ENCODE results near the gene RAB5B.
A peak's percentile ranks its signal among the peaks of the same experiment; 100 is the strongest.

Gene RAB5B, protein sequence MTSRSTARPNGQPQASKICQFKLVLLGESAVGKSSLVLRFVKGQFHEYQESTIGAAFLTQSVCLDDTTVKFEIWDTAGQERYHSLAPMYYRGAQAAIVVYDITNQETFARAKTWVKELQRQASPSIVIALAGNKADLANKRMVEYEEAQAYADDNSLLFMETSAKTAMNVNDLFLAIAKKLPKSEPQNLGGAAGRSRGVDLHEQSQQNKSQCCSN

DNA sequence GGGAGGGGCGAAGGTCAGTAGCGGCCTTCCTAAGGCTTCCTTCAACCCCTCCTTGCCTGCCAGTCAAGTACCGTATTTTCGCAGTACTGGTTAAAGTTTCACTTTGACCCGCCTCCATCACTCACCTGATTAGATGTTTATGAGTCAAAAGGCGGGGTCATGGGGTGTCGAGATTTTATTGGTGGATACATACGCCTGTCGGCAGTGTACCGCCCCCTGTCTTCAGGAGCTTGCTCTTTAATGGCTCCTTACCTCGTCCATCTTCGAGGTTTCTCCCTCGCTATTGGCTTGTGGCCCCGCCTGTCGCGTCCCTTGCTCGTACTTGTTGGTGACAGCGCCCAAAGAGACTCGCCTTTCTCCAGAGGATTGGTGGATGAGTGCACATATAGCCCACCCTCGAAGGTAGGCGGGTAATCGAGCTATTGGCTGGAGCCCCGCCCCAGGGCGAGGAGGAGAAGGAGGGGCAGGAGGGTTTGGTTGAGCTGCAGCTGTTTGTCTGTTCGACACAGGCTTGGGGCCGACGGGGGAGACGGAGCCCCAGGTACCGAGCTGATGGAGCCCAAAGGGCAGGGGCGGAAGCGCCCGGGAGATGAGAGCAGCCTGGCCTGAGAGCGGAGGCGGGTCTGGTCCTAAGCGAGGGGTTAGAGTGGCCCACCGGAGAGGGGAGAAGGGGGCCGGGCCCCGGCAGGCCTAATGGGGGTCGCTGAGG lies at the start of gene RAB5B:
RAB5B (plus strand) TSS at position 480 of the 709 bp plus-strand sequence. CDS start 12,883 bp downstream, outside the sequence.
- DNase-seq (ENCODE audit: insufficient read length, low spot score) (peak; percentile 84), FAIRE-seq (peak; percentile 96)
- TF ChIP-seq POLR2A (IDR thresholded peaks at IDR 0.05; ENCODE audit: low read depth, low read length), result peak; percentile 67

DNA sequence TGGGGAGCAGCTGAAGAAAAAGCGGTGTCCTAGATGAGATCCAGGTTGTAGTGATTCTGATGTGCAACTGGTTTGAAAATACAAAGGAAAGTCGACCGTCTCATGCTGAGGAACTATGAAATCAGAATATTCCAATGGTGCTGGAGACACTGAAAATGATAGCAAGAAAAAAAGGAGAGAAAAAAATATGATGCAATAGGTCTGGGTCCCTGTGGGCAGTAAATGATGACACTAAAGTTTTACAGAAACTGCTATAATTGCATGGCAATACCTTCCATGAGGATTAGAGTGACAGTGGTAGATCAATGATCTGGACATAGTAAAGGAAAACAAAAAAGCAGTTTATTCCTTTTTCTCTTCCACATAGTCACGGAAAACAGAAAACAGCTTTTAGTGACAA lies 48.5 kb upstream of the RAB5B start:
- no peak for TF ChIP-seq POLR2A (IDR thresholded peaks at IDR 0.05; ENCODE audit: low read depth, low read length)
- FAIRE-seq, result no peak
- DNase-seq (ENCODE audit: insufficient read length, low spot score), result no peak

DNA sequence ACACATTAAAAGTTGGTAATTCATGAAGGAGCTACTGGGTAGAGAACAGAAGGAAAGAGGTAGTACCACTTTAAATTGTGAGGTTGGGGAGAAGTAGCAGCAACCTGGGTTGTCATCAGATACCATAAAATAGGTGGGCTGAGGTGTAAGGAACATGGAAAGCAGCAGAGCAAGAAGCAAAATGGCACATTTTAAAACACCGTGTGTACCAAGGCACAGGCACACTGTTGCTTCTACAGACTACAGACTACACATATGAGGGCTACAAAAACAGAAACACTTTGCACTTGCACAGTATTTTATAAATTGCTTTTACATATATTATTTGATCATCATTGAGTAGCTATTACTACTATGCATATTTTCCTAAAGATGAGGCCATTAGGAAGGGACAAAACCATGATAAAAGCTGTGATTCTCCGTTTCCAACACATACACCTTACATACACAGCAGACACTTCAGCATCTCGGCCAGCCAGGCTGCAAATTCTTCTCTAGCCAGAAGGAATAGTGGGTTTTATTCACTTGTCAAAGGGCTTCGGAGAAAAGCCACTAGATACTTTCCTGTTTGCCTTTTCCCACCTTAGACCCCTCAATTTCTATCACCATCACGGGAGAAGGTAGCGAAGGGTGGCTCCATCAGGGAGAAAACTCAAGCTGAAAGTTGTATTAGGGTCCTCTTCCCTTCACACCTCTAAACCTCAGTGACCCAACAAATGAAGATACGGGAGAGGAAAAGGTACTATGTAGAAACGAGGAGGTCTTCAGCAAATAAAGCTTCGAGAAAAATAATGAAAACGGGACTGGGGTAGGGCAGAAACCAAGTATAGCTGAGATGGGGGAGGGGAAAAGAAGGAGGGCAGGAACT lies 47.8 kb upstream of the RAB5B start:
- FAIRE-seq (no peak), DNase-seq (ENCODE audit: insufficient read length, low spot score) (no peak)
- TF ChIP-seq POLR2A (IDR thresholded peaks at IDR 0.05; ENCODE audit: low read depth, low read length), result no peak

DNA sequence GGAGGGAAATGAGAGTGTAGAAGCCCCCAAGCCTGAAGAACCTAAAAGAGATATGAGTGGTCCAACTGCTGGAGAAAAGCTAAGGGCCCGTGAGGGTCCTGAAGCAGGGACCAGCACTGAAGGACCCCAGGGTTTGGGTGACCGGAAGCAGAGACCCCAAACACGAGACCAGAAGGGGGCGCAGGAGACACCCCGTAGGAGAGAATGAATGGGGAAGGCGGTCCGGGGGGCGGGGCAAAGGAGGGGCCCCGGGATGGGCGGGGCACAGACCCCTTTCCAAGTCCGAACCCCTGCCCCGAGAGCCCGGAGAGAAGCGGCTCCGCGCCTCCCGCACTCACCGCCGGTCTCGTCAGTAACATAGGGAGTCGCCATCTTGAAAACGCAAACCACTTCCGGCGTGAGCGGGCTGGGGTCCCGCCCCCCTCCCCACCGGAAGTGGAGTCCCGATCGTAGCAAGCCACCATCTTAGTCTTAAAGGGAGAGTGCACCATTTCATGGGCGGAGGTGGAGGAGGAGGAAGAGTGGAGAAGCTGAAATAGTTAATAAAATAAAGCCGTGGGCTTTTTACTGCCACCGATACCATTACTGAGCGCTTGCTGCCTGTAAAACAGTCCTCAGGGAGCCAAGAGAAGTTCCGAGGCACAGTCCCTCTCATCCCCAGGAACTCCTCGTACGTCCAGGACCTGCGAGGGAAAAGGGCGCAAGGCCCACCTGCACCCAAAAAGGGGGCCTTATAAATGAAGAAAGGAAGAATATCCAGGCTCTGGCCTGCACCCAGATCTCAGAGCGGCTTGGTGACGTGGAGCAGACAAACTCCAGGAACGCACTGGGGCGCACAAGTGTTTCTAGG lies 46.9 kb upstream of the RAB5B start:
- peak; percentile 55 for FAIRE-seq
- TF ChIP-seq POLR2A (IDR thresholded peaks at IDR 0.05; ENCODE audit: low read depth, low read length), result peak; percentile 51

DNA sequence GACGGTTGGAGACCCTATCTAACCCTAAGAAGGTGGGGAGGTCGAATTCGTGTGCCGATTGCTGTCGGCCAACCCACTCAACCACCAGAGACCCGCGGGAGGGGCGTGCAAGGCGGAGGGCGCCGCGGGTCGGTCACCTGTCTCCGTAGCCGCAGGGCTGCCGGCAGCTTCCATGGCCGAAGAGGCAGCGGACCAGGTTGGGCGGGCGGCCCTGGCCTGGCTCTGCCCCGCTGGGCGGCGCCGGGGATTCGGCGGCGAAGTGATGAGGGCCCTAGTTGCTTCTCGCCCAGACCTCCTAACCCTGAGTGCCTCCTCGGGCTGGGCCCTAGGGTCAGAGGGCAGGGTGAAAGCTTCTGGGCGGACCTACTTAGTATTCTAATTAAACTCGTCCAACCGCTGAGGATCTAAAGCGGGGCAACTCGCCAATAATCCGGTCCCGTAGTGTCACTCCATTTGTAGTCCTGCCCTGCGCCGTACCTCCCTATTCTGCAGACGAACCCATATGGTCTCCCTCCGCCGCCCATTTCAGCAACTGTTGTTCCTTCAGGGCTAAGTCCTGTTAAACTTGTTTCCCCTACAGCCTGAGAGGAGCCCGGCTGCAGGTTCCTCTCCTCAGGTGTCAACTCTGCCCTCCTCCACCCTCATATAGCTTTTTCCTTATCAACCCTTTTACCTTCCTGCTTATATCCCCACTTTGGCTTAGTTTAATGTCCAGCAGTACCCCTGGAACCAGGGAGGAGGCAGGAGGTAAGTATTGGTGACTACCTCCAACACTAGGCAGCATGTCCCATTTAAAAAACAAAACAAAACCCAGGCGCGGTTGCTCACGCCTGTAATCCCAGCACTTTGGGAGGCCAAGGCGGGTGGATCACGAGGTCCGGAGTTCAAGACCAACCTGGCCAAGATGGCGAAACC lies 46.0 kb upstream of the RAB5B start, which contains the start of gene PYM1:
PYM1 (minus strand) TSS at position 307 of the 915 bp plus-strand sequence; CDS start at position 174, 133 bp downstream.
- FAIRE-seq (no peak), DNase-seq (ENCODE audit: insufficient read length, low spot score) (peak; percentile 39)
- peak; percentile 48 for TF ChIP-seq POLR2A (IDR thresholded peaks at IDR 0.05; ENCODE audit: low read depth, low read length)

More for the DNA sequence above, 46.9 kb upstream of the RAB5B start:
- peak; percentile 81 for DNase-seq (ENCODE audit: insufficient read length, low spot score)

DNA sequence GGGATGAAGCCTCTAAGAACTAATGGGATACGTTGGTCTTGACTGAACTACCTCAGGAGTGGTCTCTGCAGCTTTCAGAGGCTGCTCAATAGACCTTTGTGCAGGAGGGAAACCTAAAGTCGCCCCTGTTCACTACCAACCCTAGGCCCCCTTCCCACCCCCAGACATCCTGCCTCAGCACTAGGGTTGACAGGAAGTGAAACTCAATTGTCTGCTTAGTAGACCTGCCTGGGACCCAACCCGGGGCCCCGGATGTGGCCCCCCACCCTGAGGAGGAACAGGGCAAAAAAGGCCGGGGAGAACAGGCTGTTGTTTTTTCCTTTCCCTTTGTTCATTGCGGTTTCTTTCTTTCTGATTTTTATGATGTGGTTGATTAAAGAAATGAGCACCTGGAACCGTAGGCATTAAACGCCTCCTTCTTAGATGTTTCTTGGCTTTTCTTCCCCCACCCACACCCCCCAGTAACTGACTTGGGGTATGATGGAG lies 44.5 kb upstream of the RAB5B start:
- TF ChIP-seq POLR2A (IDR thresholded peaks at IDR 0.05; ENCODE audit: low read depth, low read length), result no peak
- DNase-seq (ENCODE audit: insufficient read length, low spot score), result no peak
- no peak for FAIRE-seq

DNA sequence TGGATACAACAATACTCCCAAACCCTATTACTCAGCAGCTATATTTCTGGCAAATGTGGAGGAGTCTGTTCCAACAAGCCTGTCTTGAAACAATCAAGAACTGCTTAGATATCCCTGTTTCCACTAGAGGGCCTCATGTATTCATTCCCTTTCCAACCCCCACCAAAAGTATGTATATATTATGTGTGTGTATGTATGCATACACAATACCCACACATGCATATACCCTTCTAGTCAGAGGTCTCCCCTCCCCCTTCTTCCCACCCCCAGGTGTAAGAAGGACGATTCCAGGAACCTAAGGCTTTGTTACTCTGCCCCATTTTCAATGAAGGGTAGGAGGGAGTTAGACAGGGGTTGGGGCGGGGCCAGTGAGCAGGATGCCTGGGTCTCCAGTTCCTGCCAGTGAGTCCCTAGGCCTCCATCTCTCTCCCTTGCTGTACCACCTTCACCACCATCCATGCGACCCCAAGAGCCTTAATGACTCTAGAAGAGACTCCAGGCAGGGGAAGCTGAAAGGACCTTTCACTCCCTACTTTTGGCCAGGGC lies 43.0 kb upstream of the RAB5B start, which contains the start of gene DGKA:
DGKA (plus strand) TSS at position 392 of the 546 bp plus-strand sequence. CDS start 5,342 bp downstream, outside the sequence.
- FAIRE-seq (no peak), DNase-seq (ENCODE audit: insufficient read length, low spot score) (peak; percentile 46)
- TF ChIP-seq POLR2A (IDR thresholded peaks at IDR 0.05; ENCODE audit: low read depth, low read length), result no peak

DNA sequence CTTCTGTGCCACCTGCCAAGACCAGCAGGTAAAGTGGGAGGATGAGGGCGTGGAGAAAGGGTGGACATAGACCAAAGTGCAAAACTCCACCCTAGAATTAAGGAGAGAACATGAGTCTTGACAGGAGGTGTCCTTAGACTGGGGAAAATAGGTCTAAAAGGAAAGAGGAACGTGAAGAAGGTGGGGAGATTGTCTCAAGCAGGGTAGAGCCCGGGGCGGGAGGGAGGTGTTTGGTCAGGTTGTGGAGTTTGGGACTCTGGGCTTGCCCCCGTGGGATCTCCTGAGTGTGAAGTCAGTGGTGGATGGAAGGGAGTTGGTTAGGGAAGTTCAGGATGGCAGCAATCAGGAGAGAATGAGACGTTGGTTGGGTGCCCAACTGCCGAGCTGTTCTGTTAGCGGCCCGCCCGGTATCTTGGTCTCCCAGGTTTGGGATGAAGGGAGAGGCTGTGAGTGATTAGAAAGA lies 42.5 kb upstream of the RAB5B start:
- DNase-seq (ENCODE audit: insufficient read length, low spot score), result no peak
- TF ChIP-seq POLR2A (IDR thresholded peaks at IDR 0.05; ENCODE audit: low read depth, low read length), result no peak
- FAIRE-seq, result no peak

DNA sequence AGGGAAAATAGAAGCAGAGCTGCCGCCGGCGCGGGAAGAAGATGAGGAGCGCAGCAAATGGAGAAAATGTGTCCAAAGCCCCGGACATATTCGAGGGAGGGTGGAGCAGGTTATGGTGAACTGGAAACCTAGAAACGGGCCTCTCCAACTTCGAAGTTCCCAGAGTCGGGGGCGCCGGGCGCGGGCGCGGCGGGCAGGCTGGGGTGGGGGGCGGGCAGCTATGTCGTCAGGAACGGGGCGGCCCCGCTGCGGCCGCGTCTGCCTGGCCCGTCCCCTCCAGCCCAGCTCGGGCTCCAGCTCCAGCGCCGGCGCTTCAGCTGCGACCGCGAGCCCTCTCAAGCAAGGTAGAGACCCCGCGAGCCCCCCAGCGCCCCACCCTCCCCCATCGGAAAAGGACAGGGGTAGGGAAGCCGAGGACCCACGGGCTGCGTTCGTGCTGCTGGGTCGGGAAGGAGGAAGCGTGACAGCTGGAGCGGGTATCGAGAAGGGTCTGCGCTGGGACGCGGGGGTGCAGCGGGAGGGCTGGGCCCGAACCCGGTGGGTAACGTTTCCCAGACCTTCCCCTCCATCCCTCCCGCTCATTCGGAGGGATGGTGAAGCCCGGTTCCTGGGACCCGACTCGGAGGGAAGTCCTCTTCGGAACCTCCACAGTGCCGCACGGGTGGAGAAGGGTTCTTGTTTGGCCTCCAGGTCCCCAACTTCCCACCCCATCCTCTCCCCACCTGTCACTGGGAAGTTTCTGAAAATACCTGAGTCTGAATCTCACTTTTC lies 41.9 kb upstream of the RAB5B start:
- TF ChIP-seq POLR2A (IDR thresholded peaks at IDR 0.05; ENCODE audit: low read depth, low read length), result no peak
- FAIRE-seq (no peak), DNase-seq (ENCODE audit: insufficient read length, low spot score) (no peak)

DNA sequence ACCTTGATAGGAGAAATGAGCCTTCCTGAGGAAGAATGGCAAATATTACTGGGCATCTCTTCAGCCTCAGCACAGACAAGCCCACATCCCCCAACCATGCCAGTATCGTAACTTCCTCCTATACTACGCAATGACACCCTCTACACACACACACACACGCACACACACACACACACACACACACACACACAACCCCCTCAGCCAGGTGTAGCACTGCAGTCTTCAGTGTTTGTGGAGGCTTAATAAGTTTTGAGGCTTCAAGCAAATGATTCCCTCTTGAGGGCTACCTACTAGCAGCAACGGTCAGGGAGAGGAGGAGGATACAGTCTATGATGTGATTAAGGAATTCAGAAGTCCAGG lies 41.3 kb upstream of the RAB5B start:
- DNase-seq (ENCODE audit: insufficient read length, low spot score), result no peak
- FAIRE-seq, result no peak
- no peak for TF ChIP-seq POLR2A (IDR thresholded peaks at IDR 0.05; ENCODE audit: low read depth, low read length)

DNA sequence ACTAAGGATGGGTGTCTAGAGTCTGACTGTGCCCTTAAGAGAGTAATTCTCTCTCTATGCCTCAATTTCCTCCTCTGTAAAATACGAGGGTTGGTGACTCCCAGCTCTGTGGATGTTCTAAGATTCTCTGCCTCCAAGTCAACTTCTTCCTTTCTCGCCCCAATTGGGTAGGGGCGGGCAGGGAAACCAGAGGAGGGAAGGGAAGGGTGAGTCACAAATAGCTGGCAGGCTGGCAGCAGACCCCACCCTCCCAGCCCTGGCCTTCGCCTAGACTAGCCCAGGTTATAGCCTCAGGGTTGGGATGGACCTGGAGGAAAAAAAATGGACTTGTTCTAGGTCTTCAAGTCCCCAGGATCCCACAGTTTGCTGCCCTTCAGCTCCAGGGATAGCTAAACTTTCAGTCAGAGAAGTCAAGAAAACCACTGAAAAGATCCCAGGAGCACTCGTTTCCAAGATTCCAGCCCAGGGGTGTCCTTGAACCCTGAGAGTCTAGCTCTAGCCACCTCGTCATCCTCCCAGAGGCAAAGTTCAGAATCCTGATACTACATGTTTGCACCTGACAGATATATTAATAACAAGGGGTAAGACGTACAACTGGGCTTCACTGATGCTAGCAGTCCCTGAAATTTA lies 40.6 kb upstream of the RAB5B start:
- no peak for FAIRE-seq
- no peak for TF ChIP-seq POLR2A (IDR thresholded peaks at IDR 0.05; ENCODE audit: low read depth, low read length)
- no peak for DNase-seq (ENCODE audit: insufficient read length, low spot score)

Data from H54 (cell line).